OCI-LY1 (cell line): ENCODE measurements around the gene ERBB4.

Source experiments
- EZH2 ChIP-seq: fragments of 200-600 bp; sonication (generic), shearing (Covaris generic); IDR thresholded peaks from 2 replicates; pipeline ENCODE4 v1.8.0; 2017; ENCODE audit warnings: borderline replicate concordance, mixed run types, mild to moderate bottlenecking, antibody characterized with exemption, low read length, moderate library complexity, mixed read lengths
- TF ChIP-seq, protein P1 (sequence below): fragments of 200-600 bp; sonication (generic), shearing (Covaris generic); IDR thresholded peaks from 2 replicates; pipeline ENCODE4 v1.5.1; 2017; ENCODE audit warnings: mild to moderate bottlenecking, antibody characterized with exemption, low read length, moderate library complexity, mixed read lengths

DNA sequence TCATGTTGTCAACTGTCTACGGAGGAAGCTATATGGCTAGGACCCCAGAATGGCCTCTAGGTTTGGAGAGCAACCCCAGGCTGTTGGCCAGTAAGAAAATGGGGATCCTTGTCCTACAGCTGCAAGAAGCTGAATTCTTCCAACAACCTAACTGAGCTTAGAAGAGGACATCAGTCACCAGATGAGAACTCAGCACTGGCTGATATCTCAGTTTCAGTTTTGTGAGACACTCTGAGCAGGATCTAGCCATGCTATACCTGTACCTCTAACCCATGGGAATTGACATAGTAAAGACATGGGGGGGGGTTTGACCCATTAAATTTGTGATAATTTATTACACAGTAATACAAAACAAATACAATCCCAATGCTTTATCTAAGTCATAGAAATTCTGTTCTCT is 312.5 kb downstream of the ERBB4 start:
- TF ChIP-seq, protein P1, sequence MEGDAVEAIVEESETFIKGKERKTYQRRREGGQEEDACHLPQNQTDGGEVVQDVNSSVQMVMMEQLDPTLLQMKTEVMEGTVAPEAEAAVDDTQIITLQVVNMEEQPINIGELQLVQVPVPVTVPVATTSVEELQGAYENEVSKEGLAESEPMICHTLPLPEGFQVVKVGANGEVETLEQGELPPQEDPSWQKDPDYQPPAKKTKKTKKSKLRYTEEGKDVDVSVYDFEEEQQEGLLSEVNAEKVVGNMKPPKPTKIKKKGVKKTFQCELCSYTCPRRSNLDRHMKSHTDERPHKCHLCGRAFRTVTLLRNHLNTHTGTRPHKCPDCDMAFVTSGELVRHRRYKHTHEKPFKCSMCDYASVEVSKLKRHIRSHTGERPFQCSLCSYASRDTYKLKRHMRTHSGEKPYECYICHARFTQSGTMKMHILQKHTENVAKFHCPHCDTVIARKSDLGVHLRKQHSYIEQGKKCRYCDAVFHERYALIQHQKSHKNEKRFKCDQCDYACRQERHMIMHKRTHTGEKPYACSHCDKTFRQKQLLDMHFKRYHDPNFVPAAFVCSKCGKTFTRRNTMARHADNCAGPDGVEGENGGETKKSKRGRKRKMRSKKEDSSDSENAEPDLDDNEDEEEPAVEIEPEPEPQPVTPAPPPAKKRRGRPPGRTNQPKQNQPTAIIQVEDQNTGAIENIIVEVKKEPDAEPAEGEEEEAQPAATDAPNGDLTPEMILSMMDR, result no peak
- no peak for TF ChIP-seq EZH2
